Upper lobe of right lung (tissue), 1 donor: Measurements from ENCODE around the gene EEF1G. TPM values are rescaled to one million over a fixed set of nuclear protein-coding genes. Genes with fewer than 3 reads are reported as not detected.

Source experiments
- ATAC-seq: fragments of 200-7000 bp; cut with Tn5 transposase; one replicate; pipeline ENCODE4 v1.9.1; 2020; ENCODE audit warnings: mild to moderate bottlenecking, moderate library complexity
- DNase-seq: peaks from one replicate; pipeline ENCODE4 v3.0.0-alpha.2; 2020
- H3K27ac ChIP-seq: fragments of 200-600 bp; one replicate; pipeline ENCODE4 v1.8.0; 2022
- H3K27me3 ChIP-seq: fragments of 200-600 bp; one replicate; pipeline ENCODE4 v1.8.0; 2022; ENCODE audit warnings: mild to moderate bottlenecking
- H3K36me3 ChIP-seq: fragments of 200-600 bp; one replicate; pipeline ENCODE4 v1.8.0; 2022
- H3K4me1 ChIP-seq: fragments of 200-600 bp; one replicate; pipeline ENCODE4 v1.8.0; 2022
- H3K4me3 ChIP-seq: fragments of 200-600 bp; one replicate; pipeline ENCODE4 v1.8.0; 2022; ENCODE audit warnings: mild to moderate bottlenecking
- H3K9me3 ChIP-seq: fragments of 200-600 bp; one replicate; pipeline ENCODE4 v1.8.0; 2022
- CTCF ChIP-seq: fragments of 200-600 bp; IDR thresholded peaks from one replicate; pipeline ENCODE4 v1.8.0; 2022; ENCODE audit warnings: antibody characterized with exemption
- intact Hi-C: fragments of 100-400 bp; cut with DNase I; formaldehyde crosslinking; loops from one replicate; pipeline ENCODE4 v1.11.0; 2022
- total RNA-seq: library from RNA; stranded (reverse); fragmentation: NEBNext Ultra II Directional; extraction: Animal tissue kit (Norgen Biotek cat#: 25700); gene quantifications from one replicate; pipeline ENCODE4 v1.2.1, GENCODE V29; 2021
- donor health status: DM: no; HTN: yes; CAD: no; lungs with severe emphysema.

The EEF1G gene
- total RNA-seq, 1 donor from 2014 or later, result 847 TPM

GRCh38 chr11:62610814-62611704 lies 37.4 kb upstream of the EEF1G start:
- H3K36me3 ChIP-seq, result peaks cover 36% of the 10 kb centered on the region
- H3K9me3 ChIP-seq, result no peaks in the 10 kb centered on the region
- H3K4me3 ChIP-seq, result peak overlapping the region; percentile 84
- H3K4me1 ChIP-seq, result peaks cover 23% of the 10 kb centered on the region
- TF ChIP-seq CTCF, result no peak
- DNase-seq (no peak), ATAC-seq (no peak)
- peak overlapping the region; percentile 93 for H3K27ac ChIP-seq
- no peaks in the 10 kb centered on the region for H3K27me3 ChIP-seq
- intact Hi-C loops, result no loop called here

- Histone ChIP-seq H3K4me1 (peaks cover 23% of the 10 kb centered on the region), H3K9me3 (no peaks in the 10 kb centered on the region), H3K27ac (peak overlapping the region; percentile 93), H3K36me3 (peaks cover 38% of the 10 kb centered on the region), H3K4me3 (no peak overlapping the region), H3K27me3 (no peaks in the 10 kb centered on the region)
- DNase-seq (no peak), ATAC-seq (no peak)
- TF ChIP-seq CTCF, result no peak
- intact Hi-C loops, result no loop called here
Observed at GRCh38 chr11:62610403-62610802, 36.7 kb upstream of the EEF1G start.

- ATAC-seq, result no peak
- intact Hi-C loops, result no loop called here
- Histone ChIP-seq H3K9me3 (no peaks in the 10 kb centered on the region), H3K4me3 (no peak overlapping the region), H3K27me3 (no peaks in the 10 kb centered on the region), H3K27ac (no peak overlapping the region), H3K36me3 (peaks cover 50% of the 10 kb centered on the region), H3K4me1 (peaks cover 23% of the 10 kb centered on the region)
- TF ChIP-seq CTCF, result no peak
- no peak for DNase-seq
Observed at GRCh38 chr11:62608776-62609175, 35.1 kb upstream of the EEF1G start.

- Histone ChIP-seq H3K4me3 (no peak overlapping the region), H3K4me1 (peaks cover 16% of the 10 kb centered on the region), H3K27me3 (no peaks in the 10 kb centered on the region), H3K36me3 (peaks cover 50% of the 10 kb centered on the region), H3K27ac (no peak overlapping the region), H3K9me3 (no peaks in the 10 kb centered on the region)
- TF ChIP-seq CTCF, result no peak
- intact Hi-C loops, result no loop called here
- no peak for DNase-seq
- no peak for ATAC-seq
Observed at GRCh38 chr11:62607714-62608113, 34.0 kb upstream of the EEF1G start.

GRCh38 chr11:62605902-62606301 lies 32.2 kb upstream of the EEF1G start:
- ATAC-seq (no peak), DNase-seq (no peak)
- no peak for TF ChIP-seq CTCF
- H3K36me3 ChIP-seq, result peaks cover 50% of the 10 kb centered on the region
- H3K4me3 ChIP-seq, result no peak overlapping the region
- no peaks in the 10 kb centered on the region for H3K27me3 ChIP-seq
- H3K9me3 ChIP-seq, result no peaks in the 10 kb centered on the region
- intact Hi-C loops, result no loop called here
- no peak overlapping the region for H3K27ac ChIP-seq
- H3K4me1 ChIP-seq, result peaks cover 10% of the 10 kb centered on the region
